PC-3 (cell line): Measurements from ENCODE around the gene HEPN1. TPM values are rescaled to one million over a fixed set of nuclear protein-coding genes. Genes with fewer than 3 reads are reported as not detected.

Source experiments
- ATAC-seq: fragments of 200-7000 bp; cut with Tn5 transposase; 2 replicates; pipeline ENCODE4 v1.9.1; 2020; ENCODE audit warnings: mild to moderate bottlenecking, moderate library complexity
- BruUV-seq: library from RNA; stranded (reverse); fragments of 400-500 nt; replicated peaks from 2 replicates; lab custom pipeline; 2021; lab: Mats Ljungman, UMichigan
- CTCF ChIA-PET: fragments of 300-600 bp; sonication (Branson Sonifier 250); formaldehyde crosslinking; loops from one replicate; lab custom pipeline; 2022; ENCODE audit warnings: antibody characterized with exemption; lab: Charles Lee
- POLR2A ChIA-PET: fragments of 300-600 bp; sonication (Branson Sonifier 250); formaldehyde crosslinking; loops from one replicate; lab custom pipeline; 2022; ENCODE audit warnings: antibody characterized with exemption; ENCODE audit not compliant: unreplicated experiment; lab: Charles Lee
- DNase-seq: peaks from one replicate; pipeline ENCODE4 v3.0.0-alpha.2; 2015
- H2AFZ ChIP-seq: fragments of 300-600 bp; sonication (generic); 2 replicates; pipeline ENCODE4 v1.6.0; 2016; ENCODE audit warnings: antibody characterized with exemption, low read length
- H3F3A ChIP-seq: fragments of 300-600 bp; sonication (generic); one replicate; pipeline ENCODE4 v1.6.0; 2017; ENCODE audit warnings: antibody characterized with exemption, low read length, control low read depth, mild to moderate bottlenecking; ENCODE audit not compliant: unreplicated experiment
- H3K27ac ChIP-seq: fragments of 300-600 bp; sonication (generic); 2 replicates; pipeline ENCODE4 v1.5.1; 2016; ENCODE audit warnings: mild to moderate bottlenecking, low read length
- H3K27me3 ChIP-seq: fragments of 300-600 bp; sonication (generic); 2 replicates; pipeline ENCODE4 v1.6.1; 2016; ENCODE audit warnings: low read length, mixed read lengths
- H3K36me3 ChIP-seq: fragments of 300-600 bp; sonication (generic); 2 replicates; pipeline ENCODE4 v1.6.1; 2016; ENCODE audit warnings: low read depth, mixed run types, low read length, mixed read lengths
- H3K4me1 ChIP-seq: fragments of 300-600 bp; sonication (generic); 2 replicates; pipeline ENCODE4 v1.5.1; 2016; ENCODE audit warnings: low read length; ENCODE audit not compliant: insufficient read depth
- H3K4me2 ChIP-seq: fragments of 300-600 bp; sonication (generic); 2 replicates; pipeline ENCODE4 v1.6.0; 2016; ENCODE audit warnings: low read length
- H3K4me3 ChIP-seq: fragments of 300-600 bp; sonication (generic); 2 replicates; pipeline ENCODE4 v1.5.1; 2016; ENCODE audit warnings: mild to moderate bottlenecking, low read length, mixed read lengths
- H3K79me2 ChIP-seq: fragments of 300-600 bp; sonication (generic); 2 replicates; pipeline ENCODE4 v1.6.1; 2017; ENCODE audit warnings: low read length, mixed read lengths
- H3K9ac ChIP-seq: fragments of 300-600 bp; sonication (generic); 2 replicates; pipeline ENCODE4 v1.6.0; 2016; ENCODE audit warnings: mild to moderate bottlenecking, low read length
- H3K9me2 ChIP-seq: fragments of 300-600 bp; sonication (generic); replicated peaks from 2 replicates; pipeline ENCODE4 v1.6.1; 2016; ENCODE audit warnings: mixed run types, low read length, mixed read lengths
- H3K9me3 ChIP-seq: fragments of 300-600 bp; sonication (generic); 2 replicates; pipeline ENCODE4 v1.6.1; 2016; ENCODE audit warnings: low read length, mixed read lengths
- H4K20me1 ChIP-seq: fragments of 300-600 bp; sonication (generic); 2 replicates; pipeline ENCODE4 v1.6.1; 2016; ENCODE audit warnings: low read length, mixed read lengths
- EZH2 ChIP-seq: fragments of 300-600 bp; sonication (generic); IDR thresholded peaks from one replicate; pipeline ENCODE4 v1.6.1; 2017; ENCODE audit warnings: antibody characterized with exemption, mild to moderate bottlenecking, low read length; ENCODE audit not compliant: unreplicated experiment
- EZH2phosphoT487 ChIP-seq: fragments of 300-600 bp; sonication (generic); IDR thresholded peaks from 2 replicates; pipeline ENCODE4 v1.6.1; 2018; ENCODE audit warnings: mild to moderate bottlenecking, antibody characterized with exemption, low read length, borderline replicate concordance
- intact Hi-C: fragments of 100-400 bp; cut with micrococcal nuclease; formaldehyde crosslinking; loops from 2 replicates; pipeline ENCODE4 v1.9.0; 2023
- total RNA-seq: library from RNA; depleted of rRNA; stranded (reverse); fragments of >200 nt; gene quantifications from 2 replicates; pipeline ENCODE4 v1.2.3, GENCODE V29; 2014
- TF ChIP-seq, protein P1 (sequence below): fragments of 300-600 bp; sonication (generic); conservative IDR thresholded peaks from 2 replicates; pipeline ENCODE4 v1.5.1; 2017; ENCODE audit warnings: antibody characterized with exemption, low read depth, mild to moderate bottlenecking, low read length

Gene HEPN1
- total RNA-seq, 1 experiment from 2014 or later, result not detected

GRCh38 chr11:124953753-124954589, 34.9 kb downstream of the HEPN1 start, which contains the start of gene CCDC15:
CCDC15 (plus strand) TSS chr11:124954202; CDS start chr11:124954733, 531 bp downstream.
- H4K20me1 ChIP-seq, result no peaks in the 10 kb centered on the region
- H3K36me3 ChIP-seq, result no peaks in the 10 kb centered on the region
- ChIA-PET CTCF (interaction anchor here (1.2 to 2.1 kb wide), 3 partner anchors 56 to 117 kb away, joined by 4 to 12 read pairs (median 8); partner anchors contain the start of gene ROBO4), POLR2A (interaction anchor here (0.6 to 1.4 kb wide), 6 partner anchors 38 to 78 kb away, joined by 3 to 10 read pairs (median 6); no protein-coding TSS in a partner anchor)
- ATAC-seq (peak; percentile 97), DNase-seq (peak; percentile 99)
- H3K4me3 ChIP-seq, result peak within 1 kb of the TSS; percentile 76
- intact Hi-C loops, result loop anchor here (1.0 to 5.0 kb wide), 4 partner anchors 54 to 332 kb away; partner anchors contain the start of gene TBRG1
- BruUV-seq, result TSS peak; percentile 71
- H3K27ac ChIP-seq, result peak within 1 kb of the TSS; percentile 70
- peak within 1 kb of the TSS; percentile 97 for H3K4me2 ChIP-seq
- H2AFZ ChIP-seq, result peak within 1 kb of the TSS; percentile 92
- no peaks in the 10 kb centered on the region for H3K27me3 ChIP-seq
- H3F3A ChIP-seq, result no peaks in the 10 kb centered on the region
- H3K9me3 ChIP-seq, result no peaks in the 10 kb centered on the region
- TF ChIP-seq, protein P1, sequence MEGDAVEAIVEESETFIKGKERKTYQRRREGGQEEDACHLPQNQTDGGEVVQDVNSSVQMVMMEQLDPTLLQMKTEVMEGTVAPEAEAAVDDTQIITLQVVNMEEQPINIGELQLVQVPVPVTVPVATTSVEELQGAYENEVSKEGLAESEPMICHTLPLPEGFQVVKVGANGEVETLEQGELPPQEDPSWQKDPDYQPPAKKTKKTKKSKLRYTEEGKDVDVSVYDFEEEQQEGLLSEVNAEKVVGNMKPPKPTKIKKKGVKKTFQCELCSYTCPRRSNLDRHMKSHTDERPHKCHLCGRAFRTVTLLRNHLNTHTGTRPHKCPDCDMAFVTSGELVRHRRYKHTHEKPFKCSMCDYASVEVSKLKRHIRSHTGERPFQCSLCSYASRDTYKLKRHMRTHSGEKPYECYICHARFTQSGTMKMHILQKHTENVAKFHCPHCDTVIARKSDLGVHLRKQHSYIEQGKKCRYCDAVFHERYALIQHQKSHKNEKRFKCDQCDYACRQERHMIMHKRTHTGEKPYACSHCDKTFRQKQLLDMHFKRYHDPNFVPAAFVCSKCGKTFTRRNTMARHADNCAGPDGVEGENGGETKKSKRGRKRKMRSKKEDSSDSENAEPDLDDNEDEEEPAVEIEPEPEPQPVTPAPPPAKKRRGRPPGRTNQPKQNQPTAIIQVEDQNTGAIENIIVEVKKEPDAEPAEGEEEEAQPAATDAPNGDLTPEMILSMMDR, result no peak
- TF ChIP-seq EZH2phosphoT487, result no peak
- no peak for TF ChIP-seq EZH2
- no peaks in the 10 kb centered on the region for H3K9me2 ChIP-seq
- peak within 1 kb of the TSS; percentile 86 for H3K9ac ChIP-seq
- H3K79me2 ChIP-seq, result peaks cover 13% of the 10 kb centered on the region
- peaks cover 24% of the 10 kb centered on the region for H3K4me1 ChIP-seq

DNA sequence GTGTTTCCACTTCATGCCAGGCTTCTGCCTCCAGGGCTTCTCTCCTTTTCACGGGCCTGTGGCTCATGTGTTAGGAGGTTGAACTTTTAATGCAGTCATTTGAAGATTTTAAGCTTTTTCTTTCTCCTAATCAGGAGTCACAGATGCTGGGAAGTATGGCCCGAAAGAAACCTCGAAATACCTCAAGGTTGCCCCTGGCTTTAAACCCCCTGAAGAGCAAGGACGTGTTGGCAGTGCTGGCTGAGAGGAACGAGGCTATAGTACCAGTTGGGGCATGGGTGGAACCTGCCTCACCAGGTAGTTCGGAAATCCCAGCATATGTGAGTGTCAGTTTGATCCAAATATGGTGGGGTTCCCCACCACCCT, 35.5 kb downstream of the HEPN1 start:
- H3K9me3 ChIP-seq, result no peaks in the 10 kb centered on the region
- H3K4me3 ChIP-seq, result peak overlapping the region; percentile 76
- no peaks in the 10 kb centered on the region for H4K20me1 ChIP-seq
- TF ChIP-seq EZH2 (no peak), EZH2phosphoT487 (no peak)
- TF ChIP-seq, protein P1, result no peak
- peak overlapping the region; percentile 86 for H3K9ac ChIP-seq
- H3K36me3 ChIP-seq, result 0 out of 2 replicates have a peak, but pooled peaks cover under 1% of the 10 kb centered on the region
- H3K27ac ChIP-seq, result peak overlapping the region; percentile 70
- POLR2A ChIA-PET, result interaction anchor here (1.0 to 1.4 kb wide), 2 partner anchors 52 to 56 kb away, joined by 3 to 7 read pairs; no protein-coding TSS in a partner anchor
- peaks cover 24% of the 10 kb centered on the region for H3K4me1 ChIP-seq
- peak overlapping the region; percentile 92 for H2AFZ ChIP-seq
- ATAC-seq, result no peak
- CTCF ChIA-PET, result interaction anchor here (1.3 to 2.1 kb wide), 2 partner anchors 56 to 78 kb away, joined by 8 to 12 read pairs; partner anchors contain the start of gene ROBO4
- peak; percentile 12 for DNase-seq
- peaks cover 13% of the 10 kb centered on the region for H3K79me2 ChIP-seq
- no TSS peak for BruUV-seq
- no peaks in the 10 kb centered on the region for H3K9me2 ChIP-seq
- no peaks in the 10 kb centered on the region for H3F3A ChIP-seq
- no peaks in the 10 kb centered on the region for H3K27me3 ChIP-seq
- intact Hi-C loops, result loop anchor here (1.0 to 5.0 kb wide), 3 partner anchors 54 to 332 kb away; partner anchors contain the start of gene TBRG1
- peak overlapping the region; percentile 97 for H3K4me2 ChIP-seq
